WTC11 (cell line): ENCODE data around the gene TTC14. TPM values are rescaled to one million over a fixed set of nuclear protein-coding genes. Genes with fewer than 3 reads are reported as not detected.
A peak's percentile ranks its signal among the peaks of the same experiment; 100 is the strongest.

Experiments
- ATAC-seq: fragments of 200-7000 bp; cut with Tn5 transposase; 2 replicates; pipeline ENCODE4 v1.10.0; 2021; ENCODE audit warnings: mild to moderate bottlenecking, moderate library complexity
- CTCF ChIA-PET: fragments of 300-600 bp; sonication (Branson Sonifier 250); formaldehyde crosslinking; loops from one replicate; lab custom pipeline; 2021; ENCODE audit warnings: antibody characterized with exemption; lab: Charles Lee
- POLR2A ChIA-PET: fragments of 350-600 bp; sonication (Branson Sonifier 250); formaldehyde crosslinking; loops from one replicate; lab custom pipeline; 2021; ENCODE audit warnings: antibody characterized with exemption; lab: Charles Lee
- DNase-seq: peaks from one replicate; pipeline ENCODE4 v3.0.0; 2021; ENCODE audit warnings: low spot score
- H3K27ac Mint-ChIP-seq: 2 replicates; pipeline ENCODE4 v1.8.0; 2021; ENCODE audit warnings: mixed read lengths
- H3K27me3 Mint-ChIP-seq: 2 replicates; pipeline ENCODE4 v1.8.0; 2021; ENCODE audit warnings: low read depth, mild to moderate bottlenecking, moderate library complexity, mixed read lengths
- H3K36me3 Mint-ChIP-seq: 2 replicates; pipeline ENCODE4 v1.8.0; 2021; ENCODE audit warnings: mixed read lengths
- H3K4me1 Mint-ChIP-seq: 2 replicates; pipeline ENCODE4 v1.8.0; 2022; ENCODE audit warnings: mixed read lengths
- H3K4me3 Mint-ChIP-seq: 2 replicates; pipeline ENCODE4 v1.8.0; 2021; ENCODE audit warnings: mild to moderate bottlenecking, moderate library complexity, mixed read lengths
- H3K9me3 Mint-ChIP-seq: 2 replicates; pipeline ENCODE4 v1.8.0; 2021; ENCODE audit warnings: mixed read lengths
- CBFB ChIP-seq: sonication (generic); formaldehyde crosslinking; IDR thresholded peaks from 2 replicates; pipeline ENCODE4 v1.8.1; 2022; ENCODE audit warnings: mild to moderate bottlenecking, low read depth, missing genetic modification reagents
- E2F4 ChIP-seq: sonication (generic); formaldehyde crosslinking; IDR thresholded peaks from 2 replicates; pipeline ENCODE4 v1.8.1; 2022; ENCODE audit warnings: low read depth, mild to moderate bottlenecking, moderate library complexity, missing genetic modification reagents, borderline replicate concordance
- EMX1 ChIP-seq: fragments of 250-450 bp; sonication (Bioruptor Pico); IDR thresholded peaks from 2 replicates; pipeline ENCODE4 v1.8.0; 2021; ENCODE audit warnings: mild to moderate bottlenecking
- ESRRA ChIP-seq: sonication (generic); formaldehyde crosslinking; IDR thresholded peaks from 2 replicates; pipeline ENCODE4 v1.8.1; 2022; ENCODE audit warnings: mild to moderate bottlenecking, missing genetic modification reagents, borderline replicate concordance
- FOXP1 ChIP-seq: sonication (generic); formaldehyde crosslinking; IDR thresholded peaks from 2 replicates; pipeline ENCODE4 v1.8.0; 2022; ENCODE audit warnings: missing genetic modification reagents, mild to moderate bottlenecking, moderate library complexity, borderline replicate concordance
- GRHL2 ChIP-seq: fragments of 250-450 bp; sonication (Bioruptor Pico); IDR thresholded peaks from 2 replicates; pipeline ENCODE4 v1.8.0; 2022; ENCODE audit warnings: mild to moderate bottlenecking, moderate library complexity; ENCODE audit not compliant: insufficient replicate concordance, severe bottlenecking
- MLX ChIP-seq: sonication (generic); formaldehyde crosslinking; IDR thresholded peaks from 2 replicates; pipeline ENCODE4 v1.8.1; 2023; ENCODE audit warnings: mild to moderate bottlenecking, missing genetic modification reagents, moderate library complexity
- MYBL2 ChIP-seq: sonication (generic); formaldehyde crosslinking; IDR thresholded peaks from 2 replicates; pipeline ENCODE4 v1.8.1; 2023; ENCODE audit warnings: mild to moderate bottlenecking, moderate library complexity, missing genetic modification reagents
- ZNF396 ChIP-seq: fragments of 250-450 bp; sonication (Bioruptor Pico); IDR thresholded peaks from 2 replicates; pipeline ENCODE4 v1.8.0; 2021; ENCODE audit warnings: mild to moderate bottlenecking, moderate library complexity, borderline replicate concordance
- ZNF425 ChIP-seq: fragments of 250-450 bp; sonication (Bioruptor Pico); conservative IDR thresholded peaks from 2 replicates; pipeline ENCODE4 v1.9.0; 2021; ENCODE audit warnings: mild to moderate bottlenecking
- total RNA-seq: library from RNA; stranded (reverse); gene quantifications from 3 replicates; pipeline ENCODE4 v1.2.3, GENCODE V29; 2021
- TF ChIP-seq, protein P1 (sequence below): sonication (generic); formaldehyde crosslinking; IDR thresholded peaks from 2 replicates; pipeline ENCODE4 v1.8.0; 2022; ENCODE audit warnings: mild to moderate bottlenecking, missing genetic modification reagents

The TTC14 gene
- total RNA-seq, 1 experiment from 2014 or later = 26.0 TPM

DNA sequence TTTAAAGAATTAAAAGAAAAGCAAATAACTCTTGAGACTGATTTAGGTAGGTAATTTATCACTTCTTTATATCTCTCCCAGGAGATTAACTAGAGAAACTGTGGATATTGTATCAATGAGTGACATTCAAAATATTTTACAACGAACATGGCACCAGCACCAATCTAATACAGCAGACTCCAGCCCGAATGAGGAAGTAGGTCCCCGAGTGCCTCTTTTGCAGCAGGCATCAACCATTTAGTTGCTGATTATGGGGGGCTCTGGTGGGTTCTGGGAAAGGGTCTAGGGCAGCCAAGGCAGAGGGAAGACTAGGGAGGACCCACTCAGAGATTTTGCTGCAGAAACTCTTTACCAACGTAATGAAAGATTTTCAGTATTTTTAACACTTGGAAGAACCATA lies 31.7 kb upstream of the TTC14 start (continued):
- TF ChIP-seq MLX (CRISPR knock-in tag) (no peak), FOXP1 (CRISPR knock-in tag) (no peak)

- H3K27ac Mint-ChIP-seq = 0 out of 2 replicates have a peak overlapping the region, but pooled peaks have one; percentile 48
- ATAC-seq = peak; percentile 46
Measured at GRCh38 chr3:180571831-180572598, 29.9 kb upstream of the TTC14 start.

DNA sequence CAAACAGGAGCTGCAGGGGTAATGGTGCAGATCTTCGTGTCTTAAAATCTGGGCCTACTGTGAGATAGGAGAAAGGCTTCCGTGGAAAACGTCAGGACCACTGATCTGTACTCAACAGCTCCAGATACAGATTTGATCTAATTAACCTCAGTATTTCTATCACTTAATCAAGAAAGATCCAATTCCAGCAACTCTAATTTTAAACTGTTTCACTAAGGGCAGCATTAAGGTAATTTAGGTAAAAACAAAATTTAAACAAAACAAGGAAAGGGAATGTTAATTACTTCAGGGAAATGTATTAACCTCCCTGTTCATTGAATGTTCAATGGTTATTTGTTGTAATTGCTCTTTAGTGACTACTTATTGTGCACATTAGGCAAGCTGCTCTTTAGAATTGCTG lies 26.4 kb upstream of the TTC14 start:
- H3K9me3 Mint-ChIP-seq = peaks cover 13% of the 10 kb centered on the region
- no peaks in the 10 kb centered on the region for H3K27me3 Mint-ChIP-seq
- CTCF ChIA-PET = no interaction called here
- no peak overlapping the region for H3K27ac Mint-ChIP-seq
- TF ChIP-seq ZNF425 (no peak), ESRRA (CRISPR knock-in tag) (no peak), ZNF396 (CRISPR knock-in tag) (no peak), EMX1 (no peak)
- TF ChIP-seq, protein P1, sequence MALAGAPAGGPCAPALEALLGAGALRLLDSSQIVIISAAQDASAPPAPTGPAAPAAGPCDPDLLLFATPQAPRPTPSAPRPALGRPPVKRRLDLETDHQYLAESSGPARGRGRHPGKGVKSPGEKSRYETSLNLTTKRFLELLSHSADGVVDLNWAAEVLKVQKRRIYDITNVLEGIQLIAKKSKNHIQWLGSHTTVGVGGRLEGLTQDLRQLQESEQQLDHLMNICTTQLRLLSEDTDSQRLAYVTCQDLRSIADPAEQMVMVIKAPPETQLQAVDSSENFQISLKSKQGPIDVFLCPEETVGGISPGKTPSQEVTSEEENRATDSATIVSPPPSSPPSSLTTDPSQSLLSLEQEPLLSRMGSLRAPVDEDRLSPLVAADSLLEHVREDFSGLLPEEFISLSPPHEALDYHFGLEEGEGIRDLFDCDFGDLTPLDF (CRISPR knock-in tag) = no peak
- TF ChIP-seq, all 79 proteins: peak for 0
- ATAC-seq (no peak), DNase-seq (no peak)
- H3K36me3 Mint-ChIP-seq = no peaks in the 10 kb centered on the region
- H3K4me3 Mint-ChIP-seq = no peak overlapping the region
- H3K4me1 Mint-ChIP-seq = peaks cover 11% of the 10 kb centered on the region
- POLR2A ChIA-PET = no interaction called here

More at GRCh38 chr3:180571831-180572598, 29.9 kb upstream of the TTC14 start:
- Mint-ChIP-seq H3K9me3 (peaks cover 5% of the 10 kb centered on the region; the same call in 1 of the 2 replicates), H3K36me3 (no peaks in the 10 kb centered on the region), H3K27me3 (no peaks in the 10 kb centered on the region), H3K4me1 (peaks cover 11% of the 10 kb centered on the region), H3K4me3 (no peak overlapping the region)
- CTCF ChIA-PET = no interaction called here
- POLR2A ChIA-PET = interaction anchor here (0.6 kb wide), 1 partner anchor 206 kb away, joined by 6 read pairs; no protein-coding TSS in a partner anchor
- TF ChIP-seq, protein P1 (CRISPR knock-in tag) = no peak
- TF ChIP-seq GRHL2 (CRISPR knock-in tag) (no peak), CBFB (CRISPR knock-in tag) (no peak), E2F4 (CRISPR knock-in tag) (no peak), ZNF425 (no peak), MYBL2 (CRISPR knock-in tag) (no peak)
- no peak for DNase-seq
